Keratinocyte (primary cell): ENCODE results near the gene KNOP1.

Experiments used
- CTCF ChIP-seq, 3 experiments: IDR thresholded peaks in 1 of 3; conservative IDR thresholded peaks in 1 of 3; optimal IDR thresholded peaks in 1 of 3; 2 replicates in 2 of 3; 3 replicates in 1 of 3; pipeline versions ENCODE3 to v1.5.1; 2011; ENCODE audit warnings: low read length in 3 of 3, mild to moderate bottlenecking in 3 of 3, moderate library complexity in 2 of 3, control low read depth in 1 of 3, inconsistent platforms in 1 of 3; ENCODE audit not compliant: insufficient read depth in 2 of 3; ENCODE audit errors: extremely low read depth in 1 of 3
- EZH2 ChIP-seq: IDR thresholded peaks from one replicate; pipeline ENCODE4 v1.6.1; 2012; ENCODE audit warnings: inconsistent platforms, mild to moderate bottlenecking, low read length, moderate library complexity

GRCh38 chr16:19696328-19696727 lies 21.7 kb downstream of the KNOP1 start:
- no peak for TF ChIP-seq CTCF (optimal IDR thresholded peaks at IDR 0.05 in 1 of 3, IDR thresholded peaks at IDR 0.05 in 1 of 3, conservative IDR thresholded peaks at IDR 0.05 in 1 of 3; ENCODE audit: extremely low read depth in 1 of 3, insufficient read depth in 2 of 3, low read length in 3 of 3)
- no peak for TF ChIP-seq EZH2
